Activated T-cell treated with anti-CD3 and anti-CD28 coated beads, Interleukin-2, amount 50 U/mL, for 24 hours (primary cell): ENCODE results near the gene TPGS2.
A peak's percentile ranks its signal among the peaks of the same experiment; 100 is the strongest.
"Not testable (repeated sequence)": the region's sequence is repeated elsewhere in the genome, so short reads cannot be mapped to it uniquely, and the experiment has no call there.

Source experiments
- DNase-seq: peaks from one replicate; pipeline ENCODE4 v3.0.0-alpha.2; 2020
- H3K27ac Mint-ChIP-seq: 2 replicates; pipeline ENCODE4 v1.8.0; 2020; ENCODE audit warnings: mild to moderate bottlenecking, mixed read lengths
- H3K27me3 Mint-ChIP-seq: 2 replicates; pipeline ENCODE4 v1.8.0; 2020; ENCODE audit warnings: mixed read lengths
- H3K36me3 Mint-ChIP-seq: 2 replicates; pipeline ENCODE4 v1.8.0; 2020; ENCODE audit warnings: low read depth, mixed read lengths
- H3K4me1 Mint-ChIP-seq: 2 replicates; pipeline ENCODE4 v1.8.0; 2020; ENCODE audit warnings: low read depth, mixed read lengths
- H3K4me3 Mint-ChIP-seq: 2 replicates; pipeline ENCODE4 v1.8.0; 2020; ENCODE audit warnings: mild to moderate bottlenecking, moderate library complexity, mixed read lengths
- H3K9me3 Mint-ChIP-seq: 2 replicates; pipeline ENCODE4 v1.8.0; 2020; ENCODE audit warnings: mixed read lengths

The TPGS2 gene

DNA sequence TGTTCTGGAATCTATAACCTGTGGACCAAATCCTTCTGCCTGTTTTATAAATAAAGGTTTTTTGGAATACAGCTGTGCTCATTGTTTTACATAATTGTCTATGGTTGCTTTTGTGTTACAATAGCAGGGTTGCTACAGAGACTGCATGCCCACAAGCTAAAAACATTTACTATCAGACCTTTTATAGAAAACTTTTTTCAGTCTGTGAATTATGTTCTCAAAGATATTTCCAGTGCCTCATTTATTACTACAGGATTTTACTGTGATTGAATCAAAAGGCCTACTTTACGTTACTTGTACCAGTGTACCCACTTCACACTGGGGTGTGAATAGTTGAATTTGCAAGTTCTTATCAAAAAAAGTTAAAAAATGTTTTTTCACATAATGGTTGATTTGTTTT lies 7.1 kb upstream of the TPGS2 start:
- Mint-ChIP-seq H3K27me3 (no peaks in the 10 kb centered on the region), H3K27ac (no peak overlapping the region), H3K4me3 (no peak overlapping the region), H3K36me3 (peaks cover 55% of the 10 kb centered on the region), H3K9me3 (no peaks in the 10 kb centered on the region), H3K4me1 (peaks cover 14% of the 10 kb centered on the region)
- no peak for DNase-seq

- Mint-ChIP-seq H3K27me3 (no peaks in the 10 kb centered on the region), H3K4me3 (no peak overlapping the region), H3K4me1 (peaks cover 31% of the 10 kb centered on the region), H3K27ac (no peak overlapping the region), H3K36me3 (peaks cover 39% of the 10 kb centered on the region), H3K9me3 (no peaks in the 10 kb centered on the region)
- no peak for DNase-seq
These were observed 4.3 kb upstream of the TPGS2 start for GRCh38 chr18:36833120-36833519.

DNA sequence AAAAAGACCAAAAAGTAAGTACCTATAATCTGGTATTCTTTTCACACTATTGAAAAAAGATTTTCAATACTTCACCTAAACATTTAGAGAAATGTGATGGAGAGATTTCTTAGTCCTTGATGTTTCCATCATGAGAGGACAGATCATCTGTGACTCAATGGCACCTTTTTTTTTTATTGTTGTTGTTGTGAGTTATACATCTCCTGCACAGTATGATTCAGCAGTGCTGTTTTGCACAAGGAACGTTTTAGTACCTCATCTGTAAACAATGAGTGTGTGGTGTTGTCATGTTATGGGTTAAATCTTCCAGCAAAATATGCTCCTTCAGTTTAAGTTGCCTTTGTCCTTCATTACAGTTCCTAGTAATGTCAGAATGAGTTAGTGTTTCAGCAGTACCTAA lies 2.3 kb upstream of the TPGS2 start:
- no peaks in the 10 kb centered on the region for H3K27me3 Mint-ChIP-seq
- peaks cover 30% of the 10 kb centered on the region for H3K36me3 Mint-ChIP-seq
- H3K4me3 Mint-ChIP-seq = no peak overlapping the region
- peaks cover 44% of the 10 kb centered on the region for H3K4me1 Mint-ChIP-seq
- H3K9me3 Mint-ChIP-seq = no peaks in the 10 kb centered on the region
- peak overlapping the region; percentile 6 for H3K27ac Mint-ChIP-seq
- no peak for DNase-seq

- peak overlapping the region; percentile 75 for H3K27ac Mint-ChIP-seq
- H3K9me3 Mint-ChIP-seq = no peaks in the 10 kb centered on the region
- peak overlapping the region; percentile 97 for H3K4me3 Mint-ChIP-seq
- H3K27me3 Mint-ChIP-seq = no peaks in the 10 kb centered on the region
- H3K4me1 Mint-ChIP-seq = peaks cover 44% of the 10 kb centered on the region
- DNase-seq = no peak
- peaks cover 22% of the 10 kb centered on the region for H3K36me3 Mint-ChIP-seq
These were observed 1.3 kb upstream of the TPGS2 start for GRCh38 chr18:36830158-36830495.

GRCh38 chr18:36829362-36830157 lies 758 bp upstream of the TPGS2 start:
- peak overlapping the region; percentile 75 for H3K27ac Mint-ChIP-seq
- peaks cover 26% of the 10 kb centered on the region for H3K36me3 Mint-ChIP-seq
- no peaks in the 10 kb centered on the region for H3K9me3 Mint-ChIP-seq
- H3K4me3 Mint-ChIP-seq = peak overlapping the region; percentile 97
- peaks cover 44% of the 10 kb centered on the region for H3K4me1 Mint-ChIP-seq
- no peaks in the 10 kb centered on the region for H3K27me3 Mint-ChIP-seq
- DNase-seq = no peak

- Mint-ChIP-seq H3K27ac (peak overlapping the region; percentile 95), H3K36me3 (peaks cover 37% of the 10 kb centered on the region), H3K4me1 (peaks cover 47% of the 10 kb centered on the region), H3K27me3 (no peaks in the 10 kb centered on the region), H3K4me3 (peak overlapping the region; percentile 97), H3K9me3 (no peaks in the 10 kb centered on the region)
- no peak for DNase-seq
These were observed 609 bp downstream of the TPGS2 start for GRCh38 chr18:36828157-36828629.

DNA sequence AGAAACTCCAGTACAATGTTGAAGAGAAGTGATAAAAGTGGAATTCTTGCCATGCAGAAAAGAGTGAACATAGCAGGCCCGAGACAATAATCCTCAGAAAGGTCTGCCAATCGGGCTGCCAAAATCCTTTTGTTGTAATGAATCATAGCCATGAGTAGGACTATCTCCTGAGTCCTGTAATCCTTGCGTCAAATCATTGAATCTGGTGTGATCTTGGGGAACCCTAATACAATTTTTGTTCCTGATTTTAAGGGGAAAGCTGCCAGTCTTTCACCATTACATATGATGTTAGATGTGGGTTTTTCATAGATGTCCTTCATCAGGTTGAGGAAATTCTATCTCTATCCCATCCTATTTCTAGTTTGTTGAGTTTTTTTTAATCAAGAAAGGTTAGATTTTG lies 2.2 kb downstream of the TPGS2 start:
- DNase-seq = no peak
- no peak overlapping the region for H3K4me3 Mint-ChIP-seq
- peaks cover 42% of the 10 kb centered on the region for H3K4me1 Mint-ChIP-seq
- peaks cover 40% of the 10 kb centered on the region for H3K36me3 Mint-ChIP-seq
- H3K27ac Mint-ChIP-seq = no peak overlapping the region
- no peaks in the 10 kb centered on the region for H3K27me3 Mint-ChIP-seq
- H3K9me3 Mint-ChIP-seq = no peaks in the 10 kb centered on the region

DNA sequence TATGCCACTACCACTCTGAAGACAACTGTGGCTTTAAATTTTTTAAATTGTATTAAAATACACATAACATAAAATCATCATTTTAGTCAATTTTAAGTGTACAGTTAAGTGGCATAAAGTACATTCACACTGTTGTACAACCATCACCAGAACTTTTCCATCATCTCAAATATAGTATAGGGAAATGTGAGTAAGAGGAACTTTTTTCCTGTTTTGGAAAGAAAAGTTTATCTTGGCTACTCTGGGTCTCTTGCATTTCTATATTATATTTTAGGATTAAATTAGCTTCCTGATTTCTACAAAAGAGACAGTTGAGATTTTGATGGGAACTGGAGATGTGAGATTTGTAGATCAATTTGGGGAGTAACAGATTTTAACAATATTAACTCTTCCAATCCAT lies 3.3 kb downstream of the TPGS2 start:
- Mint-ChIP-seq H3K27ac (no peak overlapping the region), H3K9me3 (no peaks in the 10 kb centered on the region), H3K4me1 (peaks cover 32% of the 10 kb centered on the region), H3K4me3 (no peak overlapping the region), H3K36me3 (peaks cover 47% of the 10 kb centered on the region), H3K27me3 (no peaks in the 10 kb centered on the region)
- no peak for DNase-seq

- no peaks in the 10 kb centered on the region for H3K27me3 Mint-ChIP-seq
These were observed 7.1 kb downstream of the TPGS2 start for GRCh38 chr18:36821681-36822080.

DNA sequence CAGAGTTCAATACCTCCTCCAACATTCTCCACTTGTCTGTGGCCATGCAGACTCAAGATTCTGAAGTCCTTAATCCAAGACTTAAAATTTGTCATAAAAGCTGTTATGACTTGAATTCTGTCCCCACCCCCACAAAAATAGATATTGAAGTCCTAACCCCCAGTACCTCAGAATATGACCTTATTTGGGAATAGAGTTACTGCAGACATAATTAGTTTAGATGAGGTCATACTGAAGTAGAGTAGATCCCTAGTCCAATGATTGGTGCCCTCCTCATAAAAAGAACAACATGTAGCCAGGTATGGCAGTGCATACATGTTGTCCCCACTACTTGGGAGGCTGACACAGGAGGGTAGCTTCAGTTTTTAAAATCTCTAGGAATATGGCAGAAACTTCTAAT lies 9.2 kb downstream of the TPGS2 start:
- Mint-ChIP-seq H3K4me3 (no peak overlapping the region), H3K27ac (no peak overlapping the region), H3K9me3 (no peaks in the 10 kb centered on the region), H3K27me3 (no peaks in the 10 kb centered on the region), H3K4me1 (peaks cover 9% of the 10 kb centered on the region), H3K36me3 (peaks cover 75% of the 10 kb centered on the region)
- DNase-seq = no peak

More at GRCh38 chr18:36821681-36822080, 7.1 kb downstream of the TPGS2 start:
- Mint-ChIP-seq H3K4me3 (no peak overlapping the region), H3K4me1 (peaks cover 13% of the 10 kb centered on the region), H3K9me3 (no peaks in the 10 kb centered on the region), H3K27ac (no peak overlapping the region), H3K36me3 (peaks cover 64% of the 10 kb centered on the region)
- DNase-seq = no peak

DNA sequence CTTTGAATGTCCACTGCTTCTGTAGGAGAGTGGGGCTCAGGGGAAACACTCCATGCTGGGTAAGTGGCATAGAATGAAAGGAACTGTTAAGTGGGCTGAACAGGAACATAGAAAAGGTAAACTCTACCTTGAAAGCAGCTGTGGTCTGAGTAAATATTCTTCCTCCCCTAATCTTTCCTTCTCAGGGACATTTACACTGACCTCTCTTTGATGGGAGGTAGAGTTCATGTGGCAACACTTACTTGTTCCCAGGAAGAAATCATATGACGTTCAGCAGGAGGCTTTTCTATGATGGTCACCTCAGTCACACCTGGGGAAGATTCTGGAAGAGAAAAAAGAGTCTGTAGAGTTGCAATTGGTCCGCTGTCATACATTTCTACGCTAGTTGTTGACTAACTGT lies 10.2 kb downstream of the TPGS2 start:
- Mint-ChIP-seq H3K36me3 (peaks cover 75% of the 10 kb centered on the region), H3K4me3 (no peak overlapping the region), H3K27ac (no peak overlapping the region), H3K4me1 (peaks cover 10% of the 10 kb centered on the region), H3K27me3 (no peaks in the 10 kb centered on the region), H3K9me3 (no peaks in the 10 kb centered on the region)
- DNase-seq = no peak

- peaks cover 90% of the 10 kb centered on the region for H3K36me3 Mint-ChIP-seq
- no peaks in the 10 kb centered on the region for H3K9me3 Mint-ChIP-seq
- H3K4me1 Mint-ChIP-seq = peaks cover 14% of the 10 kb centered on the region
- no peak overlapping the region for H3K27ac Mint-ChIP-seq
- no peak overlapping the region for H3K4me3 Mint-ChIP-seq
- no peaks in the 10 kb centered on the region for H3K27me3 Mint-ChIP-seq
- DNase-seq = no peak
These were observed 11.8 kb downstream of the TPGS2 start for GRCh38 chr18:36817039-36817438.

GRCh38 chr18:36816096-36816495 lies 12.7 kb downstream of the TPGS2 start:
- H3K27me3 Mint-ChIP-seq, H3K4me3 Mint-ChIP-seq, H3K9me3 Mint-ChIP-seq, H3K27ac Mint-ChIP-seq, DNase-seq: not testable (repeated sequence)
- Mint-ChIP-seq H3K36me3 (peaks cover 86% of the 10 kb centered on the region), H3K4me1 (peaks cover 14% of the 10 kb centered on the region)

DNA sequence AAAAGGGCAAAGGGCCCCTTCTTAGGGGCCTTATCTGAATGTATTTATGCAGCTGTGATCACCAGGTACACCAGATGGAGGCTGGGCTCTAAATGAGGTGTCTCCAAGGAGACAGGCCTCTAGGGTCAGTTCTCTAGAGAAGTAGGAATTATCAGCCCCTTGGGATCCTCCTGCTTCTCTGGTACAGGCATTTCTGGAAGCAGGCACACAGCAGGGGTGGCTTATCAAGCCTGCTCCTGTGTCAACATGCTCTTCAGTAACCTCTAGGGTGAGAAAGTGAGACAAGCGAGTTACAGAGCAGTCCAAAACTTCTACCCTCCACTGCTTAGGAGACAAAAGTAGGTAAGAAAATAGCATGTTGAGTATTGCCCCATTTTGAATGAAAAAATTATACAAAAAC lies 13.8 kb downstream of the TPGS2 start:
- H3K27ac Mint-ChIP-seq = no peak overlapping the region
- no peak overlapping the region for H3K4me3 Mint-ChIP-seq
- no peaks in the 10 kb centered on the region for H3K27me3 Mint-ChIP-seq
- peaks cover 14% of the 10 kb centered on the region for H3K4me1 Mint-ChIP-seq
- DNase-seq = no peak
- peaks cover 86% of the 10 kb centered on the region for H3K36me3 Mint-ChIP-seq
- no peaks in the 10 kb centered on the region for H3K9me3 Mint-ChIP-seq

DNA sequence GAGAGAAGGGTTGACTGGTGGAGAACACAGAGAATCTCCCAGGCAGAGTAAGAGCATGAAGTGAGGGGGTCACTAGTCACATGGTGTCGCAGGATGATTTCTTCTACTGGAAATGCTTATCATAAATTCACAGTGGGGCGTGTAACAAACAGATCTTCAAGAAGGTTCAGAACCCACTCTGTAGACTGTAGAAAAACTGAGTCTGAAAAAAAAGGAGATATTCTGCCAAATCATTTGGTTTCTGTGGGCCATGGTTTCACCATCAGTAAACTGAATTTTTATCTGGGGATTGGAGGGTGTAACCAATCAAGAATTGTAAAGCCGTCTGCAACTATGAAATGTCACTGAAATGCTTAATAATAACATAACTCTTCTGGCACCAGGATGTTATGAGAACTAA lies 15.0 kb downstream of the TPGS2 start:
- Mint-ChIP-seq H3K9me3 (no peaks in the 10 kb centered on the region), H3K27ac (peak overlapping the region; percentile 67), H3K27me3 (no peaks in the 10 kb centered on the region), H3K36me3 (peaks cover 80% of the 10 kb centered on the region), H3K4me1 (peaks cover 15% of the 10 kb centered on the region), H3K4me3 (no peak overlapping the region)
- DNase-seq = no peak
